GM20000 (cell line): ENCODE data around the gene IDI2.

Source experiments
- DNase-seq: peaks from one replicate; pipeline ENCODE4 v3.0.0; 2012; ENCODE audit warnings: low spot score
- TF ChIP-seq, protein P1 (sequence below): IDR thresholded peaks from 2 replicates; pipeline ENCODE4 v1.5.1; 2012; ENCODE audit warnings: mild to moderate bottlenecking, control low read depth; ENCODE audit errors: extremely low read depth, missing control alignments

IDI2 gene

DNA sequence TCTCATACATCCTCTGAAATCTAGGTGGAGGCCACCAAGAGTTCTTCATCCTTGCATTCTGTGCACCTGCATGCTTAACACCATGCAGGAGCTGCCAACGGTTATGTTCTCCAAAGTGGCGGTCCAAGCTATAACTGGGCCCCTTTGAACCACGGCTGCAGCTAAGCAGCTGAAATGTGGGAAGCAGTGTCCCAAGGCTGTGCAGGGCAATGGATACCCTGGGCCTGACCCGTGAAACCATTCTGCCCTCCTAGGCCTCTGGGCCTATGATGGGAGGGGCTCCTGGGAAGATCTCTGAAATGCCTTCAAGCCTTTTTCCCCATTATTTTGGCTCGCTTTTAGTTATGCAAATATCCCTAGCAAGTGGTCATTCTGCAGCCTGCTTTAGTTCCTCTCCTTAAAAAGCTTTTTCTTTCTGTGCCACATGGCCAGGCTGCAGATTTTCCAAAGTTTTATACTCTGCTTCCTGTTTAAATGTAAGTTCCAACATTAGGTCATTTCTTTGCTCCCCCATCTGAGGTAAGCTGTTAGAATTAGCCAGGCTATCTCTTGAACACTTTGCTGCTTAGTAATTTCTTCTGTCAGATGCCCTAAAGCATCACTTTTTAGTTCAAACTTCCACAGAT, 45.1 kb downstream of the IDI2 start:
- no peak for DNase-seq
- TF ChIP-seq, protein P1, sequence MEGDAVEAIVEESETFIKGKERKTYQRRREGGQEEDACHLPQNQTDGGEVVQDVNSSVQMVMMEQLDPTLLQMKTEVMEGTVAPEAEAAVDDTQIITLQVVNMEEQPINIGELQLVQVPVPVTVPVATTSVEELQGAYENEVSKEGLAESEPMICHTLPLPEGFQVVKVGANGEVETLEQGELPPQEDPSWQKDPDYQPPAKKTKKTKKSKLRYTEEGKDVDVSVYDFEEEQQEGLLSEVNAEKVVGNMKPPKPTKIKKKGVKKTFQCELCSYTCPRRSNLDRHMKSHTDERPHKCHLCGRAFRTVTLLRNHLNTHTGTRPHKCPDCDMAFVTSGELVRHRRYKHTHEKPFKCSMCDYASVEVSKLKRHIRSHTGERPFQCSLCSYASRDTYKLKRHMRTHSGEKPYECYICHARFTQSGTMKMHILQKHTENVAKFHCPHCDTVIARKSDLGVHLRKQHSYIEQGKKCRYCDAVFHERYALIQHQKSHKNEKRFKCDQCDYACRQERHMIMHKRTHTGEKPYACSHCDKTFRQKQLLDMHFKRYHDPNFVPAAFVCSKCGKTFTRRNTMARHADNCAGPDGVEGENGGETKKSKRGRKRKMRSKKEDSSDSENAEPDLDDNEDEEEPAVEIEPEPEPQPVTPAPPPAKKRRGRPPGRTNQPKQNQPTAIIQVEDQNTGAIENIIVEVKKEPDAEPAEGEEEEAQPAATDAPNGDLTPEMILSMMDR: no peak

DNA sequence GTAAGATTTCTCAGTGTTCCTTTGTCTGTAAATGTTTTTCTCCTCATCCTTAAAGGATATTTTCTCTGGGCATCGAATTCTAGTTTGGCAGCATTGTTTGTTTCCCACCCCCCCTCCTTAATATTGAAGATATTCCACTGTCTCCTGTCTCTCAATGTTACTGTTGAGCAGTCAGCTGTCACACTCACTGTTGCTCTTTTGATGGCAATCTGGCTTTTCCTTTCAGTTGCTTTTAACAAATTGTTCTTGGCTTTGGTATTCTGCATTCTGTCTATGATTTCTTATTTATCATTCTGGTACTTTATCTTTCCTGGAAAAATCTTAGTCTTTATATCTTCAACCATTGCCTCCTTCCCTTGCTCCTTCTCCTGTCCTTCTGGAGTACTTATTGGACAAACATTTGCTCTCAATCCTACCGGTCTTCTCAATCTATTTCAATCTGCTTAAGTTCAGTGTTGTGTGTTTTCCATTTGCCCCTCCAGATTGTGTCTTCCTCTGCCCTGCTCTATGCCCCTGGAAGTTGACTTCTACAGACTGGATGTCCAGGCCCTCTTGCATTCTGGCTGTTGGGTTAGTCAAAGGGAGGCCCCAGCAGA, 46.7 kb downstream of the IDI2 start:
- no peak for DNase-seq
- TF ChIP-seq, protein P1: no peak

DNA sequence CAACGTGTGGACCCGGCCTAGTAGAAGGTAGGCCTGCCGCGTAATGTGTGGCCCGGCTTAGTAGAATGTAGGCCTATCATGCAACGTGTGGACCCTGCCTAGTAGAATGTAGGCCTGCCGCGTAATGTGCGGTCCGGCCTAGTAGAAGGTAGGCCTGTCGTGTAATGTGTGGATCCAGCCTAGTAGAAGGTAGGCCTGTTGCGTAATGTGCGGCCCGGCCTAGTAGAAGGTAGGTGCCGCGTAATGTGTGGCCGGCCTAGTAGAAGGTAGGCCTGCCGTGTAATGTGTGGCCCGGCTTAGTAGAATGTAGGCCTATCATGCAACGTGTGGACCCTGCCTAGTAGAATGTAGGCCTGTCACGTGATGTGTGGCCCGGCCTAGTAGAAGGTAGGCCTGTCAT, 49.3 kb downstream of the IDI2 start:
- no peak for DNase-seq
- TF ChIP-seq, protein P1: no peak

DNA sequence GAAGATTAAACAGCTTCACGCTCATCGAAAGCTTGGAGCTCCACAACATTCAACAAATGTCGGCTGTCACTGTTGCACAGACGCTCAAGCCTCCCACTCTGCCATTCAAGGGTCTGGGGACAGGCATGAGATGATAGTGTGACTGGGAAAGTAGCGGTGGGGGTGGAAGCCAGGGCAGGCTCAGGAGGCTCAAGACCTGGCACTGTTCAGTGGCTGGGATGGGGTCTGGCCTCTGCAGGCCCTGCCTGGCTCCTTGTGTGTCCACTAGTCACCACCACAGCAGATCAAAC, 50.9 kb downstream of the IDI2 start:
- DNase-seq: no peak
- TF ChIP-seq, protein P1: no peak

DNA sequence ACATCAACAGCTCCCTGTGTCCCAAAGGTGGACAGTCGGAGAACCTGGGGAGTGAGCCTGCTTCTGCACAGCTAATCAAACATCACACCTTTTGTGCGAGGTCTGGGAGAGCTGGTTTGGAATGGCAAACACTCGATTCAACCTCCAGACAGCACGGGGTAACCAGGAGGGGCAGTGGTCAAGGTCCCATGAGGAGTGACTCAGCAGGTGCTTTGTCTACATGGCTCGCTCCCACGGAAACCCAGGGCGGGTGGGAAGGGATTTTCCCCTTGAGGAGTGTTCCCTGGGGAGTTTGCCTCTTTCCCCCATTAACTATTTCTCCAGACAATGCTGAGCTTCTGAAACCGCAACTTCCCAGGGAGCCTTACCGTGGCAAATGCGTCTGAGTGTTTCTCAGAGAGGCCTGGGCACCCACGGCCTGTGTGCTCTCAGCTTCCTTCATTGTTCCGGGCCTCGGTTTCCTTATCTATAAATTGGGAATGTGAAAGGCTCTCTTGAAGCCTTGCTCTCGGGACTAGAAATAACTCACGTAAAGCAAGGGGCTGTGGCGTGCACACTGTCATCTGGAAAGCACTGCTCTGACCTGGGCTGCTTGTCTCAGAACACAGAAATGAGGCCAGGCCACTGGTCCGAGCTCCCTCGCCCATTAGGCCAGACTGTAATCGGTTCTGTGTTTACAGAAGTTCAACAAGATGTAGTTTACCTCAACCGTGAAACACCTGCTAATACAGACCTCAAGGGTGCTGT, 51.4 kb downstream of the IDI2 start:
- TF ChIP-seq, protein P1: no peak
- DNase-seq: no peak

DNA sequence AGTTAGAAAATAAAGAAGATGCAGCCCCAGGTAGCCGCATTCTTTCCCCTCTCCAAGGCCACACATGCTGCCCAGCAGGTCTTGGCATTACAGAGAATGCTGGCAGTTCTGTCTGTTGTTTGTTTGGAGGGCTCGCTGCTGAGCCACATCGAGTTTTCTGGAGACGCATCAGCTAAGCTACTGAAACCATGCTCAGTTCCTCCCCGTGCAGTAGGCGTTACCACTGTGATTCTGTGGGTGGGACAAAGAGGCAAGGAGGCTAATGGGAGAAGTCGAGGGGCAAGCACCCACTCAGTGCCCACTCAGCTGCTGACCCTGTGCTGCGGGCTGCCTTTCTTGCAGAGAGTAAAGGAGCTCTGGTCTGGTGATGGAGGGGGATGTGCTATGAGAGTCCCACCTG, 52.9 kb downstream of the IDI2 start:
- no peak for DNase-seq
- TF ChIP-seq, protein P1: no peak

DNA sequence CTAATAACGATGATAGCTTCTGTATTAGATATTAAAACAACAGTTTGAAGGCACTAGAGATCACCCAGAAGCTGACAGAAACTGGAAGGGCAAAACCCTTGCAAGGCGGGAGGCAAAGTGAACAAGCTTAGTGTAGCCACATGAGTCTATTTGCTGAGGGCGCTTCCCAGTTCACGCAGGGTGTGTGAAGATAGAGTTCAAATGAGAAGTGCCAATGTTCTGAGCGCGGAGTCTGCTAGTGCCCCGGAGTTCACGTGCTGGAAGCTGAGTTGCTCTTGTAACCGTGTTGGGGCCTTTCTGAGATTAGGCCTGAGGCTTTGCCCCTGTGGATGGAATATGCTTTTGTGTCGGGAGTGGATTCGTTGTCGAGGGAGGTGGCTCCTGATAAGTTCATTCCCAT, 54.0 kb downstream of the IDI2 start:
- no peak for DNase-seq
- TF ChIP-seq, protein P1: no peak
